B cell (primary cell): Measurements from ENCODE around the gene CHPT1. TPM values are rescaled to one million over a fixed set of nuclear protein-coding genes. Genes with fewer than 3 reads are reported as not detected.

ENCODE experiments used
- ATAC-seq: fragments of 200-7000 bp; cut with Tn5 transposase; one replicate; pipeline ENCODE4 v1.10.0; 2021; ENCODE audit warnings: low read depth, mild to moderate bottlenecking, moderate number of reproducible peaks, moderate library complexity
- CTCF ChIA-PET: fragments of 350-600 bp; sonication (Branson Sonifier 250); formaldehyde crosslinking; loops from one replicate; lab custom pipeline; 2021; ENCODE audit warnings: antibody characterized with exemption, inconsistent platforms; lab: Charles Lee
- POLR2A ChIA-PET: fragments of 350-600 bp; sonication (Branson Sonifier 250); formaldehyde crosslinking; loops from one replicate; lab custom pipeline; 2021; ENCODE audit warnings: antibody characterized with exemption; lab: Charles Lee
- DNase-seq: peaks from one replicate; pipeline ENCODE4 v3.0.0; 2013
- H2AFZ ChIP-seq: 2 replicates; pipeline ENCODE4 v1.6.1; 2012; ENCODE audit warnings: mild to moderate bottlenecking, low read depth, low read length; ENCODE audit not compliant: insufficient read depth, poor library complexity, severe bottlenecking
- H3K27ac ChIP-seq, 2 donors: 1 replicate in 1 of 2; 2 replicates in 1 of 2; pipeline ENCODE4 v1.5.1; 2012 to 2013; ENCODE audit warnings: low read length in 2 of 2, mild to moderate bottlenecking in 2 of 2, moderate library complexity in 1 of 2
- H3K27me3 ChIP-seq, 4 experiments: fragments of 200-600 bp in 1 of 4; sonication (generic) in 1 of 4; replicated peaks in 1 of 4; 1 replicate in 2 of 4; 2 replicates in 2 of 4; pipeline versions ENCODE4 v1.6.1 to v1.7.0; 2013 to 2016; ENCODE audit warnings: low read length in 3 of 4, mild to moderate bottlenecking in 2 of 4, mixed read lengths in 1 of 4, moderate library complexity in 1 of 4; ENCODE audit not compliant: insufficient read depth in 4 of 4, control insufficient read depth in 3 of 4; ENCODE audit errors: control extremely low read depth in 1 of 4
- H3K36me3 ChIP-seq, 2 experiments: replicated peaks in 1 of 2; 1 replicate in 1 of 2; 2 replicates in 1 of 2; pipeline versions ENCODE4 v1.6.1 to v1.7.1; 2013; ENCODE audit warnings: low read length in 1 of 2; ENCODE audit not compliant: insufficient read depth in 2 of 2, control insufficient read depth in 1 of 2; ENCODE audit errors: control extremely low read depth in 1 of 2, extremely low read depth in 1 of 2
- H3K4me1 ChIP-seq, 2 donors: fragments of 200-600 bp in 1 of 2; sonication (generic) in 1 of 2; 1 replicate in 1 of 2; 2 replicates in 1 of 2; pipeline versions ENCODE4 v1.5.1 to v1.6.1; 2013 to 2017; ENCODE audit warnings: low read length in 2 of 2; ENCODE audit not compliant: control insufficient read depth in 2 of 2, insufficient read depth in 2 of 2
- H3K4me2 ChIP-seq: replicated peaks from 2 replicates; pipeline ENCODE3; 2012; ENCODE audit warnings: mild to moderate bottlenecking, low read depth, low read length; ENCODE audit not compliant: poor library complexity, severe bottlenecking
- H3K4me3 ChIP-seq, 5 experiments: fragments of 200-600 bp in 1 of 5; sonication (generic) in 1 of 5; 1 replicate in 3 of 5; 2 replicates in 2 of 5; pipeline versions ENCODE4 v1.5.1 to v1.7.0; 2011 to 2016; ENCODE audit warnings: low read length in 4 of 5, mild to moderate bottlenecking in 4 of 5, low read depth in 2 of 5, control low read depth in 1 of 5, moderate library complexity in 1 of 5; ENCODE audit not compliant: insufficient read depth in 1 of 5; ENCODE audit errors: control extremely low read depth in 1 of 5, extremely low read depth in 1 of 5
- H3K79me2 ChIP-seq: fragments of 200-600 bp; sonication (generic); one replicate; pipeline ENCODE4 v1.6.0; 2016; ENCODE audit warnings: low read length; ENCODE audit not compliant: control insufficient read depth, insufficient read depth
- H3K9ac ChIP-seq: fragments of 200-600 bp; sonication (generic); 2 replicates; pipeline ENCODE4 v1.6.1; 2017; ENCODE audit warnings: mild to moderate bottlenecking, low read length, moderate library complexity
- H3K9me3 ChIP-seq, 3 donors: one replicate each; pipeline versions ENCODE4 v1.6.1 to v1.7.1; 2013; ENCODE audit warnings: low read length in 2 of 3; ENCODE audit not compliant: control insufficient read depth in 2 of 3, insufficient read depth in 1 of 3; ENCODE audit errors: control extremely low read depth in 1 of 3
- H4K20me1 ChIP-seq: 2 replicates; pipeline ENCODE4 v1.6.0; 2012; ENCODE audit warnings: mild to moderate bottlenecking, low read length; ENCODE audit not compliant: insufficient read depth, control insufficient read depth, poor library complexity, severe bottlenecking
- H3K27ac Mint-ChIP-seq: one replicate; pipeline ENCODE4 v1.8.0; 2021; ENCODE audit warnings: mixed read lengths
- H3K27me3 Mint-ChIP-seq: one replicate; pipeline ENCODE4 v1.8.0; 2021; ENCODE audit warnings: mixed read lengths
- H3K4me1 Mint-ChIP-seq: one replicate; pipeline ENCODE4 v1.8.0; 2021; ENCODE audit warnings: mixed read lengths
- H3K4me3 Mint-ChIP-seq: one replicate; pipeline ENCODE4 v1.8.0; 2021; ENCODE audit warnings: mixed read lengths
- H3K9me3 Mint-ChIP-seq: one replicate; pipeline ENCODE4 v1.8.0; 2022; ENCODE audit warnings: mixed read lengths; ENCODE audit not compliant: insufficient read depth
- CTCF ChIP-seq: fragments of 200-600 bp; IDR thresholded peaks from one replicate; pipeline ENCODE4 v1.8.0; 2022; ENCODE audit warnings: antibody characterized with exemption, mild to moderate bottlenecking
- EZH2 ChIP-seq: IDR thresholded peaks from 2 replicates; pipeline ENCODE4 v1.6.1; 2012; ENCODE audit warnings: borderline replicate concordance, low read depth, mild to moderate bottlenecking, moderate library complexity, low read length; ENCODE audit not compliant: insufficient read depth, poor library complexity, severe bottlenecking
- WGBS: methylation state at CpG from one replicate; pipeline ENCODE4 v1.1.5; 2013; ENCODE audit warnings: missing lambda C conversion rate; ENCODE audit not compliant: insufficient coverage; 5-methylcytosine and 5-hydroxymethylcytosine counted together
- intact Hi-C: fragments of 100-400 bp; cut with micrococcal nuclease; formaldehyde crosslinking; loops from one replicate; pipeline ENCODE4 v1.10.0; 2022
- polyA minus RNA-seq: library from RNA; depleted of rRNA, polyadenylated mRNA; stranded (reverse); fragments of >200 nt; gene quantifications from 2 replicates; pipeline ENCODE4 v1.2.3, GENCODE V29; 2012
- polyA plus RNA-seq: library from polyadenylated mRNA; depleted of rRNA; stranded (reverse); fragments of >200 nt; gene quantifications from 2 replicates; pipeline ENCODE4 v1.2.3, GENCODE V29; 2012
- total RNA-seq, 2 donors: library from RNA; stranded (reverse); fragments of 120-200 nt in 1 of 2; gene quantifications; 1 replicate in 1 of 2; 2 replicates in 1 of 2; pipeline versions ENCODE4 v1.2.3 to v1.2.4, GENCODE V29; 2013 to 2022

The CHPT1 gene
- total RNA-seq (215 and 224 TPM in 2 replicates), polyA plus RNA-seq (46.9 and 63.7 TPM in 2 replicates), polyA minus RNA-seq (104 and 108 TPM in 2 replicates)
- 72.1 TPM for total RNA-seq (2013)

GRCh38 chr12:101697197-101697929 is at the start of gene CHPT1:
Gene CHPT1, plus strand, starts transcription at chr12:101697640. Its CDS starts 222 bp downstream, at chr12:101697862.
- no peaks in the 10 kb centered on the region for H3K27me3 Mint-ChIP-seq
- H3K27ac Mint-ChIP-seq, result peak within 1 kb of the TSS; percentile 98
- peak; percentile 87 for DNase-seq
- Histone ChIP-seq H3K4me1 (peaks cover 26 to 31% of the 10 kb centered on the region in 2 donors), H3K4me3 (peak within 1 kb of the TSS; percentile 75 to 90 (median 83)), H2AFZ (peak within 1 kb of the TSS; percentile 97), H3K27me3 (no peaks in the 10 kb centered on the region), H3K4me2 (peak within 1 kb of the TSS; percentile 94), H3K9me3 (no peaks in the 10 kb centered on the region), H4K20me1 (no peaks in the 10 kb centered on the region), H3K79me2 (peaks cover 75% of the 10 kb centered on the region), H3K9ac (peak within 1 kb of the TSS; percentile 90), H3K36me3 (no peaks in the 10 kb centered on the region), H3K27ac (peak within 1 kb of the TSS; percentile 83 to 88)
- H3K4me1 Mint-ChIP-seq, result peaks cover 61% of the 10 kb centered on the region
- under 1% methylated on average over 80 of the region's 80 CpGs for WGBS
- intact Hi-C loops, result loop anchor here (1.0 to 5.0 kb wide), 6 partner anchors 26 to 365 kb away; partner anchors contain the start of genes ARL1 and WASHC3
- ChIA-PET POLR2A (interaction anchor here (0.6 to 3.1 kb wide), 3 partner anchors 46 to 141 kb away, joined by 3 to 34 read pairs (median 11); no protein-coding TSS in a partner anchor), CTCF (interaction anchor here (0.7 to 1.9 kb wide), 6 partner anchors 17 to 126 kb away, joined by 3 to 10 read pairs (median 4); no protein-coding TSS in a partner anchor)
- no peaks in the 10 kb centered on the region for H3K9me3 Mint-ChIP-seq
- TF ChIP-seq EZH2, result no peak
- peak; percentile 79 for ATAC-seq
- peak within 1 kb of the TSS; percentile 99 for H3K4me3 Mint-ChIP-seq

- peaks cover 17% of the 10 kb centered on the region for H3K4me1 Mint-ChIP-seq
- H4K20me1 ChIP-seq, result no peaks in the 10 kb centered on the region
- H3K27me3 ChIP-seq, result peaks cover 0 to under 1% (median 0%) of the 10 kb centered on the region in 4 experiments
- H3K9ac ChIP-seq, result no peak overlapping the region
- H2AFZ ChIP-seq, result no peak overlapping the region
- H3K9me3 Mint-ChIP-seq, result no peaks in the 10 kb centered on the region
- H3K9me3 ChIP-seq, result no peaks in the 10 kb centered on the region
- no peak overlapping the region for H3K4me2 ChIP-seq
- H3K27ac ChIP-seq, result no peak overlapping the region
- DNase-seq (no peak), ATAC-seq (no peak)
- ChIA-PET CTCF (no interaction called here), POLR2A (no interaction called here)
- peak overlapping the region; percentile 42 for H3K27ac Mint-ChIP-seq
- no peak for TF ChIP-seq CTCF
- no peak for TF ChIP-seq EZH2
- no peaks in the 10 kb centered on the region for H3K36me3 ChIP-seq
- H3K4me3 ChIP-seq, result no peak overlapping the region
- peaks cover 2% of the 10 kb centered on the region for H3K27me3 Mint-ChIP-seq
- H3K4me1 ChIP-seq, result peaks cover under 1% of the 10 kb centered on the region in 2 donors
- no peaks in the 10 kb centered on the region for H3K79me2 ChIP-seq
- WGBS, result no CpG with 5 or more reads among the region's 2 CpGs
- no peak overlapping the region for H3K4me3 Mint-ChIP-seq
- intact Hi-C loops, result loop anchor here (5.0 kb wide), 1 partner anchor 35 kb away; no protein-coding TSS in a partner anchor
Measured at GRCh38 chr12:101647711-101648110, 49.7 kb upstream of the CHPT1 start.
